C4-2B (cell line): ENCODE data around the gene GALNT10.

Experiments
- H3K27ac ChIP-seq: fragments of 450-650 bp; 2 replicates; pipeline ENCODE4 v1.5.1; 2017
- CTCF ChIP-seq: fragments of 450-650 bp; conservative IDR thresholded peaks from 2 replicates; pipeline ENCODE4 v1.5.1; 2017; ENCODE audit warnings: mild to moderate bottlenecking
- ZFX ChIP-seq: fragments of 450-650 bp; IDR thresholded peaks from 2 replicates; pipeline ENCODE4 v1.6.1; 2017

The GALNT10 gene

GRCh38 chr5:154286557-154286956 is 96.0 kb downstream of the GALNT10 start:
- no peak for TF ChIP-seq ZFX
- no peak for TF ChIP-seq CTCF
- peak overlapping the region; percentile 74 for H3K27ac ChIP-seq

GRCh38 chr5:154287136-154287535 is 96.6 kb downstream of the GALNT10 start:
- TF ChIP-seq ZFX (no peak), CTCF (no peak)
- H3K27ac ChIP-seq, result peak overlapping the region; percentile 74; the same call in 1 of the 2 replicates

GRCh38 chr5:154288145-154288544 is 97.6 kb downstream of the GALNT10 start:
- TF ChIP-seq ZFX (no peak), CTCF (no peak)
- peak overlapping the region; percentile 43; the same call in 1 of the 2 replicates for H3K27ac ChIP-seq

- no peak overlapping the region for H3K27ac ChIP-seq
- TF ChIP-seq ZFX (no peak), CTCF (no peak)
These were observed 101.4 kb downstream of the GALNT10 start for GRCh38 chr5:154291917-154292316.

GRCh38 chr5:154293219-154293618 is 102.7 kb downstream of the GALNT10 start:
- H3K27ac ChIP-seq, result no peak overlapping the region

GRCh38 chr5:154295551-154295950 is 105.0 kb downstream of the GALNT10 start:
- H3K27ac ChIP-seq, result peak overlapping the region; percentile 88; the same call in 1 of the 2 replicates
- no peak for TF ChIP-seq CTCF
- no peak for TF ChIP-seq ZFX

More at GRCh38 chr5:154293219-154293618, 102.7 kb downstream of the GALNT10 start:
- TF ChIP-seq CTCF (no peak), ZFX (no peak)

- TF ChIP-seq CTCF (no peak), ZFX (no peak)
These were observed 106.1 kb downstream of the GALNT10 start for GRCh38 chr5:154296525-154297159.

More at GRCh38 chr5:154296525-154297159, 106.1 kb downstream of the GALNT10 start:
- peak overlapping the region; percentile 88 for H3K27ac ChIP-seq
